Hepatocyte (in vitro differentiated cells): ENCODE measurements around the gene TBPL1. TPM values are rescaled to one million over a fixed set of nuclear protein-coding genes. Genes with fewer than 3 reads are reported as not detected.

Experiments
- DNase-seq: peaks from one replicate; pipeline ENCODE4 v3.0.0-alpha.2; 2016; ENCODE audit warnings: low spot score
- H2AFZ ChIP-seq: fragments of 200-600 bp; sonication (generic); 2 replicates; pipeline ENCODE4 v1.6.0; 2016; ENCODE audit warnings: antibody characterized with exemption, mild to moderate bottlenecking
- H3K27ac ChIP-seq: fragments of 200-600 bp; sonication (generic); 2 replicates; pipeline ENCODE4 v1.5.1; 2016; ENCODE audit warnings: mild to moderate bottlenecking
- H3K27me3 ChIP-seq: fragments of 200-600 bp; sonication (generic); 2 replicates; pipeline ENCODE4 v1.6.1; 2016
- H3K36me3 ChIP-seq: fragments of 200-600 bp; sonication (generic); replicated peaks from 2 replicates; pipeline ENCODE4 v1.5.1; 2016; ENCODE audit warnings: low read depth; ENCODE audit not compliant: insufficient read depth
- H3K4me1 ChIP-seq: fragments of 200-600 bp; sonication (generic); 2 replicates; pipeline ENCODE4 v1.5.1; 2016; ENCODE audit warnings: mild to moderate bottlenecking, moderate library complexity; ENCODE audit not compliant: insufficient read depth
- H3K4me2 ChIP-seq: fragments of 200-600 bp; sonication (generic); 2 replicates; pipeline ENCODE4 v1.6.0; 2016
- H3K4me3 ChIP-seq: fragments of 200-600 bp; sonication (generic); 2 replicates; pipeline ENCODE4 v1.5.1; 2016; ENCODE audit warnings: mild to moderate bottlenecking
- H3K79me2 ChIP-seq: fragments of 200-600 bp; sonication (generic); 2 replicates; pipeline ENCODE4 v1.6.0; 2017; ENCODE audit warnings: mild to moderate bottlenecking
- H3K9me2 ChIP-seq: fragments of 200-600 bp; sonication (generic); replicated peaks from 2 replicates; pipeline ENCODE4 v1.6.0; 2017; ENCODE audit warnings: mild to moderate bottlenecking; ENCODE audit not compliant: insufficient read depth
- H3K9me3 ChIP-seq: fragments of 200-600 bp; sonication (generic); 2 replicates; pipeline ENCODE4 v1.5.1; 2016; ENCODE audit warnings: low read depth, mild to moderate bottlenecking
- H4K20me1 ChIP-seq: fragments of 200-600 bp; sonication (generic); 2 replicates; pipeline ENCODE4 v1.6.0; 2016; ENCODE audit warnings: mild to moderate bottlenecking; ENCODE audit not compliant: insufficient read depth, poor library complexity, severe bottlenecking
- CTCF ChIP-seq: fragments of 200-600 bp; sonication (generic); IDR thresholded peaks from 2 replicates; pipeline ENCODE4 v1.5.1; 2016; ENCODE audit warnings: antibody characterized with exemption, mild to moderate bottlenecking; ENCODE audit not compliant: poor library complexity
- EZH2 ChIP-seq: fragments of 200-600 bp; sonication (generic); IDR thresholded peaks from 2 replicates; pipeline ENCODE4 v1.6.1; 2016; ENCODE audit warnings: antibody characterized with exemption, mild to moderate bottlenecking, borderline replicate concordance
- EZH2phosphoT487 ChIP-seq: fragments of 200-600 bp; sonication (generic); IDR thresholded peaks from one replicate; pipeline ENCODE4 v1.6.1; 2018; ENCODE audit warnings: antibody characterized with exemption, mild to moderate bottlenecking, low read depth, moderate library complexity; ENCODE audit not compliant: unreplicated experiment, severe bottlenecking
- WGBS: methylation state at CpG from one replicate; pipeline ENCODE4 v1.1.6; 2016; ENCODE audit warnings: low lambda C conversion rate; ENCODE audit errors: missing lambda C conversion rate; 5-methylcytosine and 5-hydroxymethylcytosine counted together
- polyA plus RNA-seq: library from polyadenylated mRNA; unstranded; fragments of >200 nt; fragmentation: Nextera tagmentation; extraction: Ambion mirVana; gene quantifications from 2 replicates; pipeline ENCODE4 v1.2.1, GENCODE V29; 2016
- total RNA-seq: library from RNA; depleted of rRNA; stranded (reverse); fragments of >200 nt; gene quantifications from 2 replicates; pipeline ENCODE4 v1.2.3, GENCODE V29; 2014

TBPL1 gene
- total and polyA plus RNA-seq, 2 experiments from 2014 or later, result 26.2 to 36.8 TPM

GRCh38 chr6:134020968-134021367 is 67.9 kb downstream of the TBPL1 start:
- H3K4me3 ChIP-seq, result no peak overlapping the region
- H3K36me3 ChIP-seq, result no peaks in the 10 kb centered on the region
- H3K4me2 ChIP-seq, result no peak overlapping the region
- peaks cover under 1% of the 10 kb centered on the region for H3K4me1 ChIP-seq
- no peaks in the 10 kb centered on the region for H3K27me3 ChIP-seq
- H4K20me1 ChIP-seq, result no peaks in the 10 kb centered on the region
- no peaks in the 10 kb centered on the region for H3K9me2 ChIP-seq
- no peaks in the 10 kb centered on the region for H3K79me2 ChIP-seq
- no peak for TF ChIP-seq EZH2phosphoT487
- TF ChIP-seq EZH2, result no peak
- TF ChIP-seq CTCF, result no peak
- DNase-seq, result no peak
- H3K27ac ChIP-seq, result no peak overlapping the region
- H2AFZ ChIP-seq, result no peak overlapping the region
- H3K9me3 ChIP-seq, result no peaks in the 10 kb centered on the region
- 83% methylated on average over 4 of the region's 4 CpGs for WGBS

- Histone ChIP-seq H3K9me3 (no peaks in the 10 kb centered on the region), H3K36me3 (no peaks in the 10 kb centered on the region), H3K79me2 (no peaks in the 10 kb centered on the region), H4K20me1 (no peaks in the 10 kb centered on the region), H3K27ac (no peak overlapping the region), H3K4me3 (no peak overlapping the region), H2AFZ (no peak overlapping the region), H3K27me3 (no peaks in the 10 kb centered on the region), H3K4me2 (no peak overlapping the region), H3K9me2 (no peaks in the 10 kb centered on the region), H3K4me1 (no peaks in the 10 kb centered on the region)
- DNase-seq, result no peak
- 94% methylated on average over 5 of the region's 5 CpGs for WGBS
- no peak for TF ChIP-seq CTCF
- TF ChIP-seq EZH2phosphoT487, result no peak
- TF ChIP-seq EZH2, result no peak
Observed at GRCh38 chr6:134021396-134022122, 68.5 kb downstream of the TBPL1 start.

- no peak for DNase-seq
- Histone ChIP-seq H3K36me3 (no peaks in the 10 kb centered on the region), H2AFZ (no peak overlapping the region), H3K4me3 (no peak overlapping the region), H4K20me1 (no peaks in the 10 kb centered on the region), H3K9me3 (no peaks in the 10 kb centered on the region), H3K27ac (no peak overlapping the region), H3K79me2 (no peaks in the 10 kb centered on the region), H3K4me1 (no peaks in the 10 kb centered on the region), H3K27me3 (no peaks in the 10 kb centered on the region), H3K9me2 (no peaks in the 10 kb centered on the region), H3K4me2 (no peak overlapping the region)
- TF ChIP-seq EZH2phosphoT487 (no peak), EZH2 (no peak), CTCF (no peak)
- WGBS, result 54% methylated on average over 3 of the region's 3 CpGs
Observed at GRCh38 chr6:134022650-134023049, 69.6 kb downstream of the TBPL1 start.
